HepG2 (cell line): Measurements from ENCODE around the gene PERCC1.

Source experiments
- ARNT ChIP-seq: fragments of 450-650 bp; IDR thresholded peaks from 2 replicates; pipeline ENCODE4 v1.6.1; 2017
- FOXP1 ChIP-seq, 2 experiments: fragments of 450-650 bp in 1 of 2; IDR thresholded peaks; 2 replicates each; pipeline ENCODE4 v1.6.1; 2017 to 2018; ENCODE audit warnings: antibody characterized with exemption in 1 of 2
- POLR2AphosphoS5 ChIP-seq: IDR thresholded peaks from 2 replicates; pipeline ENCODE4 v1.6.1; 2012; ENCODE audit warnings: low read depth, low read length
- ZNF264 ChIP-seq: sonication (generic); formaldehyde crosslinking; IDR thresholded peaks from 2 replicates; pipeline ENCODE4 v1.4.0; 2020; ENCODE audit warnings: missing genetic modification reagents
- ZNF570 ChIP-seq: sonication (generic); formaldehyde crosslinking; IDR thresholded peaks from 2 replicates; pipeline ENCODE4 v1.4.0; 2020; ENCODE audit warnings: mild to moderate bottlenecking, missing genetic modification reagents, borderline replicate concordance
- ZNF703 ChIP-seq: sonication (generic); formaldehyde crosslinking; IDR thresholded peaks from 2 replicates; pipeline ENCODE4 v1.5.1; 2020; ENCODE audit warnings: missing genetic modification reagents, mild to moderate bottlenecking, moderate library complexity, borderline replicate concordance
- ZZZ3 ChIP-seq: sonication (generic); formaldehyde crosslinking; IDR thresholded peaks from 2 replicates; pipeline ENCODE4 v1.4.0; 2020; ENCODE audit warnings: missing genetic modification reagents, mild to moderate bottlenecking, borderline replicate concordance
- TF ChIP-seq, protein P1 (sequence below): sonication (generic); formaldehyde crosslinking; IDR thresholded peaks from 2 replicates; pipeline ENCODE4 v1.8.0; 2022; ENCODE audit warnings: missing genetic modification reagents, mild to moderate bottlenecking, inconsistent platforms, borderline replicate concordance
- TF ChIP-seq, protein P2 (sequence below): sonication (generic); formaldehyde crosslinking; IDR thresholded peaks from 2 replicates; pipeline ENCODE4 v1.8.1; 2023; ENCODE audit warnings: mild to moderate bottlenecking, moderate library complexity, missing genetic modification reagents
- TF ChIP-seq, protein P3 (sequence below): sonication (generic); formaldehyde crosslinking; conservative IDR thresholded peaks from 2 replicates; pipeline ENCODE4 v1.4.0; 2020; ENCODE audit warnings: missing genetic modification reagents

DNA sequence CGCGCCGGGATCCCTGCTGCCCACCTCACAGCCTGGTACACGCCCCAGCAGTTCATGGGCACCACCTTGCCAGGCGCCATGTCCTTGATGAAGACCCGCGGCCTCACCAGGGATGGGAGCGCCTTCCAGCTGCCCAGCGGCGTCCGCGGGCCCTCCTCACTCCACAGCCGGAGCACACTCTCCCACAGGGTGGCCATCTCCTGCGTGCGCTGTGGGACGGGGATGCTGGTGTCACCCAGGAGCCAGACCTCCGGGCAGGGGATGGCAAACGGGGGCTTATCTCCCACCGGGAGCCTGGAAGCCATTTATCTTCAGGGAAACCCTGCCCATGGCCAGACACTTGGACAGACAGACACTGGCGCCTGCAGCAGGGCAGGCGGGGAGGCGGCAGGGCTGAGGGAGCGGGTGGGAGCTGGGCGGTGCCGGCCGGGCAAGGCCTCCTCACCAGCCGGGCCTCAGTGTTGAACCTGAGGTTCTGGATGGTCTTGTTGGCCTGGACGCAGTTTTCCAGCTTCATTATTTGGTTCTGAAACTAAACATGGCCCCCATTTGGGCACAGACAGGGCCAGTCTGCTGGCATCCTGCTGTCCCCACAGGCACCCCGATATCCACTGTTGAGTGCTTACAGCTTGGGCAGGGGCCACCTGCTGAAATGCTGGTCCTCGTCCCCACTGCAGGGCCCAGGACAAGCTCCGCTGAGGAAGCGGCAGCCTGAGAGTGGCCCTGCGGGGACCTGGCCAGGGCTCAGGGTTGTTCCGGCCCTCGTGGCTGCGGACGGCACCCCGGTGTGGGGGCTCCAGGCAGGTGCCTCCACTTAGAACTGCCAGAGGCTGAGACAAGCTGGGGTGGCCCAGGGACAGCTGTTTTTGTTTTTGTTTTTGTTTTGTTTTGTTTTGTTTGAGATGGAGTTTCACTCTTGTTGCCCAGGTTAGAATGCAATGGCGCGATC lies 4.0 kb downstream of the PERCC1 start:
- TF ChIP-seq ZZZ3 (CRISPR knock-in tag) (no peak), ZNF570 (CRISPR knock-in tag) (no peak), POLR2AphosphoS5 (no peak), FOXP1 (IDR thresholded peaks at IDR 0.05) (no peak), FOXP1 (CRISPR knock-in tag; IDR thresholded peaks at IDR 0.05) (no peak), ZNF264 (no peak), ZNF703 (CRISPR knock-in tag) (no peak), ARNT (no peak)
- TF ChIP-seq, protein P1, sequence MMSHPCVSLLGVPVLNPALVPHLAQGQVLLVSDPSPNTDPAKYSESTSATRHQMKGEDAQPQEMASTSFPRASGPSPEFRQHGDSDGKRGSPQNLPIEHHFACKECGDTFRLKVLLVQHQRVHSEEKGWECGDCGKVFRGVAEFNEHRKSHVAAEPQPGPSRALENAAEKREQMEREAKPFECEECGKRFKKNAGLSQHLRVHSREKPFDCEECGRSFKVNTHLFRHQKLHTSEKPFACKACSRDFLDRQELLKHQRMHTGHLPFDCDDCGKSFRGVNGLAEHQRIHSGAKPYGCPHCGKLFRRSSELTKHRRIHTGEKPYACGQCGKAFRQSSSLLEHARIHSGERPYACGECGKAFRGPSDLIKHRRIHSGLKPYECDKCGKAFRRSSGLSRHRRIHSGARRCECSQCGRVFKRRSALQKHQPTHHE = no peak
- TF ChIP-seq, protein P2, sequence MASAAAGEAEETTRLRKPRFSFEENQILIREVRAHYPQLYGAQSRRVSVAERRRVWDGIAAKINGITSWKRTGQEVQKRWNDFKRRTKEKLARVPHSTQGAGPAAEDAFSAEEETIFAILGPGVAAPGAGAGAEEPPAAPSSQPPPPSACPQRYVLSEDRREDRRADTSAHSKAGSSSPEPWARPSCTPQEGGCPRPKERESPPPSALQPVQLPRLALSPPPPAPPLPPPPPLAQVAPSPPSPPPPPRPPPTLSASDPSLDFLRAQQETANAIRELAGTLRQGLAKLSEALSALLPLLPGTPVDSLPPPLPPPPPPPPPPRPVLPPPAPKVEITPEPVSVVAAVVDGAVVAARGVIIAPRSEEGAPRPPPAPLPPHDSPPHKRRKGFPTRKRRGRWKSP = no peak
- TF ChIP-seq, protein P3, sequence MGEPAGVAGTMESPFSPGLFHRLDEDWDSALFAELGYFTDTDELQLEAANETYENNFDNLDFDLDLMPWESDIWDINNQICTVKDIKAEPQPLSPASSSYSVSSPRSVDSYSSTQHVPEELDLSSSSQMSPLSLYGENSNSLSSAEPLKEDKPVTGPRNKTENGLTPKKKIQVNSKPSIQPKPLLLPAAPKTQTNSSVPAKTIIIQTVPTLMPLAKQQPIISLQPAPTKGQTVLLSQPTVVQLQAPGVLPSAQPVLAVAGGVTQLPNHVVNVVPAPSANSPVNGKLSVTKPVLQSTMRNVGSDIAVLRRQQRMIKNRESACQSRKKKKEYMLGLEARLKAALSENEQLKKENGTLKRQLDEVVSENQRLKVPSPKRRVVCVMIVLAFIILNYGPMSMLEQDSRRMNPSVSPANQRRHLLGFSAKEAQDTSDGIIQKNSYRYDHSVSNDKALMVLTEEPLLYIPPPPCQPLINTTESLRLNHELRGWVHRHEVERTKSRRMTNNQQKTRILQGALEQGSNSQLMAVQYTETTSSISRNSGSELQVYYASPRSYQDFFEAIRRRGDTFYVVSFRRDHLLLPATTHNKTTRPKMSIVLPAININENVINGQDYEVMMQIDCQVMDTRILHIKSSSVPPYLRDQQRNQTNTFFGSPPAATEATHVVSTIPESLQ (CRISPR knock-in tag) = no peak
